NK-92 treated with Interleukin-12 subunit alpha and Interleukin-12 subunit beta, amount 100 ng/mL, for 24 hours (cell line): ENCODE measurements around the gene IDS.

ENCODE experiments used
- DNase-seq: peaks from one replicate; lab custom pipeline; 2025; lab: John Stamatoyannopoulos, UW

IDS gene

GRCh38 chrX:149456476-149457245 lies 48.4 kb downstream of the IDS start:
- DNase-seq: no peak

GRCh38 chrX:149455934-149456333 lies 49.2 kb downstream of the IDS start:
- DNase-seq: no peak

GRCh38 chrX:149453906-149454822 lies 50.9 kb downstream of the IDS start:
- no peak for DNase-seq

GRCh38 chrX:149453030-149453429 lies 52.1 kb downstream of the IDS start:
- DNase-seq: no peak

- no peak for DNase-seq
These were observed 71.7 kb downstream of the IDS start for GRCh38 chrX:149433451-149433850.

- no peak for DNase-seq
These were observed 72.1 kb downstream of the IDS start for GRCh38 chrX:149433051-149433450.
